ENCODE measurements around the gene ABI1. TPM values are rescaled to one million over a fixed set of nuclear protein-coding genes. Genes with fewer than 3 reads are reported as not detected.

Gene ABI1
- total and polyA plus RNA-seq, 2 of the 13 experiments (the other 11 are each of a cell fraction or from before 2014, with no cell fraction given) = 20.9 to 22.9 TPM

DNA sequence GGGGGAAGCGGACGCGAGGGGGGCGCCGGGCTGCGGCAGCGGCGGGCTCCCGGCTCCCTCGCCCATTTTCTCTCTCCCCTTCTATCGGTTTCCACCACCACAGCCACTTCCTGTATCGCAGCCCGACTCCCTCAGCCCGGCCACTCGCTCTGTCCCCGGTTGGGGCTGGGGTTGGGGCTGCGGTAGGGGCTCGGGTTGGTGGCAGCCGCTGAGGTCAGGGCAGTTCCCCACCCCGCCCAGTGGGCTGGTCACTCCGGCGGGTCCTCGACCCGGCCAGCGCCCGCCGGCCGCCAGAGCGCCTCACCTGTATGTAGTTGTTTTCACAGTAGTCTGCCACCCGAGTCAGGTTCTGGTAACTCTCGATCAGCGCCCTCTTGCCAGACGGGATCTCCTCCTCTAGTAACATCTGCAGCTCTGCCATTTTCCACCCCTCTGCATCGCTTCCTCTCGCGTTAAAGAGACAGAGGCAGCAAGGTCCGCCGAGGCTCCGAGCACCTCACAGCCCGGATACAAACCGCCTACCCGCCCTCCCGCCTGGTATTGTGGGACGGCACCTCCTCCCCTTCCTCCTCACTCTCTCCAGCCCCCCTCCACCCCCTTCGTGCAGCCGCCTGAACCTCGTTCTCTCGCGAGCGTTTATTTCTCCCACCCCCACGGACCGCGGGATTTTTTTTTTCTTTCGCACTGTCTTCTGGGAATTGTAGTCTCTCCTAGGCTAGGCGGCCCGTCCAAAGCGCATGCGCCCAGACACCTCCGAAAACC is at the start of gene ABI1 (continued):
- TF ChIP-seq, protein P1, sequence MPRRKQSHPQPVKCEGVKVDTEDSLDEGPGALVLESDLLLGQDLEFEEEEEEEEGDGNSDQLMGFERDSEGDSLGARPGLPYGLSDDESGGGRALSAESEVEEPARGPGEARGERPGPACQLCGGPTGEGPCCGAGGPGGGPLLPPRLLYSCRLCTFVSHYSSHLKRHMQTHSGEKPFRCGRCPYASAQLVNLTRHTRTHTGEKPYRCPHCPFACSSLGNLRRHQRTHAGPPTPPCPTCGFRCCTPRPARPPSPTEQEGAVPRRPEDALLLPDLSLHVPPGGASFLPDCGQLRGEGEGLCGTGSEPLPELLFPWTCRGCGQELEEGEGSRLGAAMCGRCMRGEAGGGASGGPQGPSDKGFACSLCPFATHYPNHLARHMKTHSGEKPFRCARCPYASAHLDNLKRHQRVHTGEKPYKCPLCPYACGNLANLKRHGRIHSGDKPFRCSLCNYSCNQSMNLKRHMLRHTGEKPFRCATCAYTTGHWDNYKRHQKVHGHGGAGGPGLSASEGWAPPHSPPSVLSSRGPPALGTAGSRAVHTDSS (CRISPR knock-in tag; conservative IDR thresholded peaks at IDR 0.05) = no peak
- TF ChIP-seq, protein P2, sequence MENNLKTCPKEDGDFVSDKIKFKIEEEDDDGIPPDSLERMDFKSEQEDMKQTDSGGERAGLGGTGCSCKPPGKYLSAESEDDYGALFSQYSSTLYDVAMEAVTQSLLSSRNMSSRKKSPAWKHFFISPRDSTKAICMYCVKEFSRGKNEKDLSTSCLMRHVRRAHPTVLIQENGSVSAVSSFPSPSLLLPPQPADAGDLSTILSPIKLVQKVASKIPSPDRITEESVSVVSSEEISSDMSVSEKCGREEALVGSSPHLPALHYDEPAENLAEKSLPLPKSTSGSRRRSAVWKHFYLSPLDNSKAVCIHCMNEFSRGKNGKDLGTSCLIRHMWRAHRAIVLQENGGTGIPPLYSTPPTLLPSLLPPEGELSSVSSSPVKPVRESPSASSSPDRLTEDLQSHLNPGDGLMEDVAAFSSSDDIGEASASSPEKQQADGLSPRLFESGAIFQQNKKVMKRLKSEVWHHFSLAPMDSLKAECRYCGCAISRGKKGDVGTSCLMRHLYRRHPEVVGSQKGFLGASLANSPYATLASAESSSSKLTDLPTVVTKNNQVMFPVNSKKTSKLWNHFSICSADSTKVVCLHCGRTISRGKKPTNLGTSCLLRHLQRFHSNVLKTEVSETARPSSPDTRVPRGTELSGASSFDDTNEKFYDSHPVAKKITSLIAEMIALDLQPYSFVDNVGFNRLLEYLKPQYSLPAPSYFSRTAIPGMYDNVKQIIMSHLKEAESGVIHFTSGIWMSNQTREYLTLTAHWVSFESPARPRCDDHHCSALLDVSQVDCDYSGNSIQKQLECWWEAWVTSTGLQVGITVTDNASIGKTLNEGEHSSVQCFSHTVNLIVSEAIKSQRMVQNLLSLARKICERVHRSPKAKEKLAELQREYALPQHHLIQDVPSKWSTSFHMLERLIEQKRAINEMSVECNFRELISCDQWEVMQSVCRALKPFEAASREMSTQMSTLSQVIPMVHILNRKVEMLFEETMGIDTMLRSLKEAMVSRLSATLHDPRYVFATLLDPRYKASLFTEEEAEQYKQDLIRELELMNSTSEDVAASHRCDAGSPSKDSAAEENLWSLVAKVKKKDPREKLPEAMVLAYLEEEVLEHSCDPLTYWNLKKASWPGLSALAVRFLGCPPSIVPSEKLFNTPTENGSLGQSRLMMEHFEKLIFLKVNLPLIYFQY (CRISPR knock-in tag; IDR thresholded peaks at IDR 0.05; ENCODE audit: borderline replicate concordance) = no peak
- no peak for TF ChIP-seq ZNF7 (CRISPR knock-in tag; IDR thresholded peaks at IDR 0.05)
- TF ChIP-seq ZNF292 (CRISPR knock-in tag; IDR thresholded peaks at IDR 0.05; ENCODE audit: borderline replicate concordance, low read depth) = no peak; the same call in 1 of the 2 replicates
- TF ChIP-seq HOXA3 (CRISPR knock-in tag; IDR thresholded peaks at IDR 0.05) = peak; percentile 65
- no peak for TF ChIP-seq SCMH1 (CRISPR knock-in tag; IDR thresholded peaks at IDR 0.05; ENCODE audit: borderline replicate concordance)
- TF ChIP-seq ZBTB42 (CRISPR knock-in tag; IDR thresholded peaks at IDR 0.05) = no peak
- TF ChIP-seq ZNF674 (CRISPR knock-in tag; IDR thresholded peaks at IDR 0.05; ENCODE audit: low read depth) = no peak
- TF ChIP-seq HMG20B (CRISPR knock-in tag; conservative IDR thresholded peaks at IDR 0.05) = no peak
- TF ChIP-seq STAT5B (CRISPR knock-in tag; IDR thresholded peaks at IDR 0.05) = no peak
- no peak for TF ChIP-seq SRSF9 (IDR thresholded peaks at IDR 0.05; ENCODE audit: borderline replicate concordance, insufficient read depth, low read depth, low read length, poor library complexity, severe bottlenecking)
- TF ChIP-seq ZNF180 (CRISPR knock-in tag; IDR thresholded peaks at IDR 0.05; ENCODE audit: borderline replicate concordance, low read depth) = no peak
- no peak for TF ChIP-seq HOXA7 (CRISPR knock-in tag; IDR thresholded peaks at IDR 0.05)
- TF ChIP-seq, protein P3, sequence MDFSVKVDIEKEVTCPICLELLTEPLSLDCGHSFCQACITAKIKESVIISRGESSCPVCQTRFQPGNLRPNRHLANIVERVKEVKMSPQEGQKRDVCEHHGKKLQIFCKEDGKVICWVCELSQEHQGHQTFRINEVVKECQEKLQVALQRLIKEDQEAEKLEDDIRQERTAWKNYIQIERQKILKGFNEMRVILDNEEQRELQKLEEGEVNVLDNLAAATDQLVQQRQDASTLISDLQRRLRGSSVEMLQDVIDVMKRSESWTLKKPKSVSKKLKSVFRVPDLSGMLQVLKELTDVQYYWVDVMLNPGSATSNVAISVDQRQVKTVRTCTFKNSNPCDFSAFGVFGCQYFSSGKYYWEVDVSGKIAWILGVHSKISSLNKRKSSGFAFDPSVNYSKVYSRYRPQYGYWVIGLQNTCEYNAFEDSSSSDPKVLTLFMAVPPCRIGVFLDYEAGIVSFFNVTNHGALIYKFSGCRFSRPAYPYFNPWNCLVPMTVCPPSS (IDR thresholded peaks at IDR 0.05) = no peak
- TF ChIP-seq EED (CRISPR knock-in tag; IDR thresholded peaks at IDR 0.05) = peak; percentile 31; the same call in 1 of the 2 replicates
- peak; percentile 15 for TF ChIP-seq SKI (IDR thresholded peaks at IDR 0.05; ENCODE audit: partially characterized antibody)
- TF ChIP-seq, protein P4, sequence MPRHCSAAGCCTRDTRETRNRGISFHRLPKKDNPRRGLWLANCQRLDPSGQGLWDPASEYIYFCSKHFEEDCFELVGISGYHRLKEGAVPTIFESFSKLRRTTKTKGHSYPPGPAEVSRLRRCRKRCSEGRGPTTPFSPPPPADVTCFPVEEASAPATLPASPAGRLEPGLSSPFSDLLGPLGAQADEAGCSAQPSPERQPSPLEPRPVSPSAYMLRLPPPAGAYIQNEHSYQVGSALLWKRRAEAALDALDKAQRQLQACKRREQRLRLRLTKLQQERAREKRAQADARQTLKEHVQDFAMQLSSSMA (CRISPR knock-in tag; IDR thresholded peaks at IDR 0.05) = peak; percentile 41; the same call in 1 of the 2 replicates
- TF ChIP-seq, protein P5, sequence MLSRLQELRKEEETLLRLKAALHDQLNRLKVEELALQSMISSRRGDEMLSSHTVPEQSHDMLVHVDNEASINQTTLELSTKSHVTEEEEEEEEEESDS (CRISPR knock-in tag; IDR thresholded peaks at IDR 0.05; ENCODE audit: borderline replicate concordance) = no peak
- peak; percentile 63 for TF ChIP-seq KAT8 (CRISPR knock-in tag; IDR thresholded peaks at IDR 0.05)
- TF ChIP-seq, protein P6, sequence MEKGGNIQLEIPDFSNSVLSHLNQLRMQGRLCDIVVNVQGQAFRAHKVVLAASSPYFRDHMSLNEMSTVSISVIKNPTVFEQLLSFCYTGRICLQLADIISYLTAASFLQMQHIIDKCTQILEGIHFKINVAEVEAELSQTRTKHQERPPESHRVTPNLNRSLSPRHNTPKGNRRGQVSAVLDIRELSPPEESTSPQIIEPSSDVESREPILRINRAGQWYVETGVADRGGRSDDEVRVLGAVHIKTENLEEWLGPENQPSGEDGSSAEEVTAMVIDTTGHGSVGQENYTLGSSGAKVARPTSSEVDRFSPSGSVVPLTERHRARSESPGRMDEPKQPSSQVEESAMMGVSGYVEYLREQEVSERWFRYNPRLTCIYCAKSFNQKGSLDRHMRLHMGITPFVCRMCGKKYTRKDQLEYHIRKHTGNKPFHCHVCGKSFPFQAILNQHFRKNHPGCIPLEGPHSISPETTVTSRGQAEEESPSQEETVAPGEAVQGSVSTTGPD (CRISPR knock-in tag; IDR thresholded peaks at IDR 0.05) = no peak
